PFSK-1 (cell line): ENCODE results near the gene SLC9C1.

Source experiments
- POLR2AphosphoS5 ChIP-seq: IDR thresholded peaks from 2 replicates; pipeline ENCODE4 v1.6.1; 2012; ENCODE audit warnings: low read depth, mild to moderate bottlenecking, control low read depth, low read length, moderate library complexity
- SIN3A ChIP-seq: IDR thresholded peaks from 2 replicates; pipeline ENCODE4 v1.6.1; 2012; ENCODE audit warnings: mild to moderate bottlenecking, low read length, moderate library complexity, borderline replicate concordance; ENCODE audit not compliant: insufficient read depth
- TAF1 ChIP-seq: IDR thresholded peaks from 2 replicates; pipeline ENCODE4 v1.6.1; 2012; ENCODE audit warnings: low read length, control low read depth, borderline replicate concordance; ENCODE audit not compliant: insufficient read depth
- TF ChIP-seq, protein P1 (sequence below), 2 experiments: IDR thresholded peaks; 2 replicates each; pipeline versions ENCODE4 v1.6.1 to v1.8.0; 2011 to 2012; ENCODE audit warnings: low read depth in 2 of 2, low read length in 2 of 2, control low read depth in 1 of 2, inconsistent platforms in 1 of 2, mild to moderate bottlenecking in 1 of 2, moderate library complexity in 1 of 2; ENCODE audit not compliant: insufficient read depth in 1 of 2

DNA sequence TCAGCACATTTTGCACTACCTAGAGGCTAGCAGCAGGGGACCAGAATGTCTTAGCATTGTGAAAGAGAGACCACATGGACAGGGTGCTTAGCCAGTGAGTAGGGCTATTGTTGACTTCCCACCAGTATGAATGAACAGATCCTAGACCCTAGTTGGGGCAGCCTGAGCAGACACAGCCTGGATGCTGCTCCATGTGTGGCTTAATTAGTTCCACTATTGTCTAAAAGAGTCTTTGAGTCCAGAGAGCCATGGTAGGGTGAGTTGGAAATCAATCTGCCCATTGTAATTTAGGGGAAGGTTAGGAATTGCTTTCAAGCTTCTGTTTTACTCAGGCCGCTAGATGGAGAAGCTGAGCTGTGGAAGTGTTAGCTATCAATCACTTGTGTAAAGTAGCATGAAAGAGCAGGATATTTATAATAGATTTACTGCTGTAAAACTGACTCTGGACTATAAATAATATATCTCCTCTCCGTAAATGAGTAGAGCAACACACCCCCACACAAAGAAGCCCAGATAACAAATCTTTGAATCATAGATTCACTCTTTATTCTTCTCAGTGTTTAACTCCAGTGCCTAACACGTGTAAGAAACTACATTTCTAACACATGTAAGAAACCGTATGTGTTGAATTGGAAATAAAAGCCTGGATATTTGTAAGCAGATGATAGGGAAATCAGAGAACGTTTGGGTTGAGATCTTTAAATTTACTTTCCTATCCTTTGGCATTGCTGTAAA, 156.9 kb downstream of the SLC9C1 start:
- TF ChIP-seq TAF1 (no peak), POLR2AphosphoS5 (no peak), SIN3A (no peak)
- TF ChIP-seq, protein P1, sequence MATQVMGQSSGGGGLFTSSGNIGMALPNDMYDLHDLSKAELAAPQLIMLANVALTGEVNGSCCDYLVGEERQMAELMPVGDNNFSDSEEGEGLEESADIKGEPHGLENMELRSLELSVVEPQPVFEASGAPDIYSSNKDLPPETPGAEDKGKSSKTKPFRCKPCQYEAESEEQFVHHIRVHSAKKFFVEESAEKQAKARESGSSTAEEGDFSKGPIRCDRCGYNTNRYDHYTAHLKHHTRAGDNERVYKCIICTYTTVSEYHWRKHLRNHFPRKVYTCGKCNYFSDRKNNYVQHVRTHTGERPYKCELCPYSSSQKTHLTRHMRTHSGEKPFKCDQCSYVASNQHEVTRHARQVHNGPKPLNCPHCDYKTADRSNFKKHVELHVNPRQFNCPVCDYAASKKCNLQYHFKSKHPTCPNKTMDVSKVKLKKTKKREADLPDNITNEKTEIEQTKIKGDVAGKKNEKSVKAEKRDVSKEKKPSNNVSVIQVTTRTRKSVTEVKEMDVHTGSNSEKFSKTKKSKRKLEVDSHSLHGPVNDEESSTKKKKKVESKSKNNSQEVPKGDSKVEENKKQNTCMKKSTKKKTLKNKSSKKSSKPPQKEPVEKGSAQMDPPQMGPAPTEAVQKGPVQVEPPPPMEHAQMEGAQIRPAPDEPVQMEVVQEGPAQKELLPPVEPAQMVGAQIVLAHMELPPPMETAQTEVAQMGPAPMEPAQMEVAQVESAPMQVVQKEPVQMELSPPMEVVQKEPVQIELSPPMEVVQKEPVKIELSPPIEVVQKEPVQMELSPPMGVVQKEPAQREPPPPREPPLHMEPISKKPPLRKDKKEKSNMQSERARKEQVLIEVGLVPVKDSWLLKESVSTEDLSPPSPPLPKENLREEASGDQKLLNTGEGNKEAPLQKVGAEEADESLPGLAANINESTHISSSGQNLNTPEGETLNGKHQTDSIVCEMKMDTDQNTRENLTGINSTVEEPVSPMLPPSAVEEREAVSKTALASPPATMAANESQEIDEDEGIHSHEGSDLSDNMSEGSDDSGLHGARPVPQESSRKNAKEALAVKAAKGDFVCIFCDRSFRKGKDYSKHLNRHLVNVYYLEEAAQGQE (IDR thresholded peaks at IDR 0.05; ENCODE audit: insufficient read depth in 1 of 2, low read depth in 2 of 2, low read length in 2 of 2): no peak
